ENCODE measurements around the gene MED13L. TPM values are rescaled to one million over a fixed set of nuclear protein-coding genes. Genes with fewer than 3 reads are reported as not detected.

The MED13L gene
- total and polyA plus RNA-seq, 2 of the 8 experiments (the other 6 are each of a cell fraction or from before 2014, with no cell fraction given): 15.9 to 51.7 TPM

GRCh38 chr12:116319233-116319897 lies 41.9 kb upstream of the MED13L start (continued):
- no peak for TF ChIP-seq ATF3 (IDR thresholded peaks at IDR 0.05; ENCODE audit: insufficient read depth, low read depth, low read length)
- no peak for TF ChIP-seq JUND (IDR thresholded peaks at IDR 0.05; ENCODE audit: low read length)
